IMR-90 (cell line): ENCODE results near the gene KIAA0319L. TPM values are rescaled to one million over a fixed set of nuclear protein-coding genes. Genes with fewer than 3 reads are reported as not detected.

ENCODE experiments used
- ATAC-seq: fragments of 200-7000 bp; cut with Tn5 transposase; 2 replicates; pipeline ENCODE4 v1.9.1; 2020; ENCODE audit warnings: low read depth, mild to moderate bottlenecking, moderate library complexity
- BruUV-seq: library from RNA; stranded (reverse); fragments of 400-500 nt; replicated peaks from 2 replicates; lab custom pipeline; 2021; lab: Mats Ljungman, UMichigan
- CTCF ChIA-PET: fragments of 300-600 bp; formaldehyde crosslinking; extraction: SDS; loops from one replicate; lab custom pipeline; 2021; ENCODE audit warnings: antibody characterized with exemption; lab: Yijun Ruan, JAX
- POLR2A ChIA-PET: fragments of 300-600 bp; sonication (Branson Sonifier 250); formaldehyde crosslinking; loops from one replicate; lab custom pipeline; 2022; ENCODE audit warnings: antibody characterized with exemption; ENCODE audit not compliant: unreplicated experiment; lab: Charles Lee
- DNase-seq: peaks from one replicate; pipeline ENCODE4 v3.0.0; 2013
- H2AFZ ChIP-seq: replicated peaks from 2 replicates; pipeline ENCODE3; 2013; ENCODE audit warnings: low read length, mild to moderate bottlenecking; ENCODE audit not compliant: poor library complexity
- H2AK5ac ChIP-seq: 2 replicates; pipeline ENCODE4 v1.6.1; 2013; ENCODE audit warnings: low read depth, low read length, inconsistent platforms
- H2AK9ac ChIP-seq: replicated peaks from 2 replicates; pipeline ENCODE3; 2013; ENCODE audit warnings: mild to moderate bottlenecking, low read depth, low read length, moderate library complexity; ENCODE audit not compliant: poor library complexity
- H2BK120ac ChIP-seq: 2 replicates; pipeline ENCODE4 v1.6.1; 2013; ENCODE audit warnings: low read depth, low read length, inconsistent platforms
- H2BK15ac ChIP-seq: 3 replicates; pipeline ENCODE4 v1.6.1; 2013; ENCODE audit warnings: low read depth, low read length, inconsistent platforms
- H2BK20ac ChIP-seq: 2 replicates; pipeline ENCODE4 v1.6.1; 2013; ENCODE audit warnings: low read depth, mild to moderate bottlenecking, inconsistent platforms, low read length, moderate library complexity
- H2BK5ac ChIP-seq: 2 replicates; pipeline ENCODE4 v1.6.1; 2013; ENCODE audit warnings: mild to moderate bottlenecking, low read depth, low read length, inconsistent platforms; ENCODE audit not compliant: poor library complexity, severe bottlenecking
- H3K14ac ChIP-seq: replicated peaks from 2 replicates; pipeline ENCODE4 v1.6.1; 2013; ENCODE audit warnings: low read depth, low read length, inconsistent platforms
- H3K18ac ChIP-seq: 2 replicates; pipeline ENCODE4 v1.6.1; 2013; ENCODE audit warnings: low read depth, low read length, control low read depth
- H3K23ac ChIP-seq: 2 replicates; pipeline ENCODE4 v1.6.1; 2013; ENCODE audit warnings: low read depth, low read length, inconsistent platforms
- H3K27ac ChIP-seq: 2 replicates; pipeline ENCODE4 v1.5.1; 2013; ENCODE audit warnings: mild to moderate bottlenecking, control low read depth, low read length; ENCODE audit not compliant: insufficient read depth
- H3K27me3 ChIP-seq: 2 replicates; pipeline ENCODE4 v1.6.1; 2013; ENCODE audit warnings: low read length; ENCODE audit not compliant: control insufficient read depth, insufficient read depth
- H3K36me3 ChIP-seq: 2 replicates; pipeline ENCODE4 v1.6.1; 2013; ENCODE audit warnings: low read length, mixed read lengths; ENCODE audit not compliant: control insufficient read depth, insufficient read depth
- H3K4ac ChIP-seq: 2 replicates; pipeline ENCODE4 v1.6.1; 2013; ENCODE audit warnings: low read depth, low read length, inconsistent platforms
- H3K4me1 ChIP-seq: 2 replicates; pipeline ENCODE4 v1.6.1; 2013; ENCODE audit warnings: low read length, mixed read lengths; ENCODE audit not compliant: control insufficient read depth, insufficient read depth
- H3K4me2 ChIP-seq: 2 replicates; pipeline ENCODE4 v1.6.1; 2013; ENCODE audit warnings: low read depth, mild to moderate bottlenecking, control low read depth, low read length, moderate library complexity
- H3K4me3 ChIP-seq: 2 replicates; pipeline ENCODE4 v1.5.1; 2013; ENCODE audit warnings: low read depth, mild to moderate bottlenecking, control low read depth, low read length, moderate library complexity; ENCODE audit not compliant: insufficient read depth
- H3K56ac ChIP-seq: 2 replicates; pipeline ENCODE4 v1.6.1; 2013; ENCODE audit warnings: low read length, inconsistent platforms; ENCODE audit not compliant: insufficient read depth; ENCODE audit errors: extremely low read depth
- H3K79me1 ChIP-seq, 2 experiments: 2 replicates each; pipeline ENCODE4 v1.6.1; 2013; ENCODE audit warnings: low read length in 2 of 2, inconsistent platforms in 1 of 2, low read depth in 1 of 2
- H3K9ac ChIP-seq: 2 replicates; pipeline ENCODE4 v1.6.1; 2013; ENCODE audit warnings: low read depth, low read length, control low read depth
- H3K9me1 ChIP-seq: 2 replicates; pipeline ENCODE4 v1.6.1; 2013; ENCODE audit warnings: low read length, inconsistent platforms; ENCODE audit not compliant: insufficient read depth
- H3K9me3 ChIP-seq: 2 replicates; pipeline ENCODE4 v1.6.1; 2013; ENCODE audit warnings: low read length; ENCODE audit not compliant: control insufficient read depth, insufficient read depth
- H4K20me1 ChIP-seq: 2 replicates; pipeline ENCODE4 v1.6.1; 2013; ENCODE audit warnings: low read length, inconsistent platforms; ENCODE audit not compliant: insufficient read depth
- H4K5ac ChIP-seq: 2 replicates; pipeline ENCODE4 v1.6.1; 2013; ENCODE audit warnings: mild to moderate bottlenecking, low read depth, low read length, control low read depth
- H4K8ac ChIP-seq, 2 experiments: 2 replicates each; pipeline ENCODE4 v1.6.1; 2013; ENCODE audit warnings: low read depth in 2 of 2, low read length in 2 of 2, control low read depth in 1 of 2, inconsistent platforms in 1 of 2
- H4K91ac ChIP-seq: 2 replicates; pipeline ENCODE4 v1.6.1; 2013; ENCODE audit warnings: low read depth, low read length, inconsistent platforms; ENCODE audit not compliant: insufficient read depth
- BHLHE40 ChIP-seq: fragments of 150-350 bp; IDR thresholded peaks from 2 replicates; pipeline ENCODE4 v1.6.1; 2016; ENCODE audit warnings: mild to moderate bottlenecking, low read depth, low read length
- CEBPB ChIP-seq: IDR thresholded peaks from 2 replicates; pipeline ENCODE4 v1.6.1; 2012; ENCODE audit warnings: low read depth, low read length, improper control_type of control experiment
- CHD1 ChIP-seq: IDR thresholded peaks from 2 replicates; pipeline ENCODE4 v1.6.1; 2012; ENCODE audit warnings: low read depth, low read length, improper control_type of control experiment
- MAFK ChIP-seq: IDR thresholded peaks from 2 replicates; pipeline ENCODE4 v1.6.1; 2012; ENCODE audit warnings: low read depth, low read length, improper control_type of control experiment
- MAZ ChIP-seq: IDR thresholded peaks from 2 replicates; pipeline ENCODE4 v1.6.1; 2012; ENCODE audit warnings: low read depth, mild to moderate bottlenecking, low read length, improper control_type of control experiment, moderate library complexity, borderline replicate concordance
- MXI1 ChIP-seq: IDR thresholded peaks from 2 replicates; pipeline ENCODE4 v1.6.1; 2012; ENCODE audit warnings: low read depth, mild to moderate bottlenecking, low read length, moderate library complexity, borderline replicate concordance
- NFE2L2 ChIP-seq: fragments of 150-350 bp; IDR thresholded peaks from 2 replicates; pipeline ENCODE4 v1.6.1; 2016; ENCODE audit warnings: low read depth, mild to moderate bottlenecking, low read length
- POLR2A ChIP-seq: IDR thresholded peaks from 2 replicates; pipeline ENCODE4 v1.6.1; 2012; ENCODE audit warnings: mild to moderate bottlenecking, low read depth, low read length
- RAD21 ChIP-seq: IDR thresholded peaks from 2 replicates; pipeline ENCODE4 v1.6.1; 2012; ENCODE audit warnings: low read length, improper control_type of control experiment
- RCOR1 ChIP-seq: IDR thresholded peaks from 2 replicates; pipeline ENCODE4 v1.6.1; 2012; ENCODE audit warnings: mild to moderate bottlenecking, low read length, improper control_type of control experiment; ENCODE audit not compliant: insufficient replicate concordance
- RFX5 ChIP-seq: IDR thresholded peaks from 2 replicates; pipeline ENCODE4 v1.8.0; 2012; ENCODE audit warnings: low read depth, mild to moderate bottlenecking, low read length, moderate library complexity
- SMC3 ChIP-seq: fragments of 150-350 bp; IDR thresholded peaks from 2 replicates; pipeline ENCODE4 v1.6.1; 2016; ENCODE audit warnings: low read depth, mild to moderate bottlenecking, antibody characterized with exemption, low read length, moderate library complexity
- WGBS, 2 experiments: methylation state at CpG; one replicate each; pipeline versions ENCODE4 v1.1.5 to v1.1.7; 2013; ENCODE audit warnings: missing lambda C conversion rate in 2 of 2; ENCODE audit not compliant: insufficient read length in 1 of 2; ENCODE audit errors: extremely low coverage in 2 of 2; 5-methylcytosine and 5-hydroxymethylcytosine counted together
- dilution Hi-C: fragments of 300-500 bp; cut with HindIII; formaldehyde crosslinking; loops from one replicate; pipeline ENCODE4 v1.14.3; 2018; ENCODE audit warnings: low sequenced_read_pairs; ENCODE audit not compliant: unreplicated experiment
- in situ Hi-C: fragments of 300-500 bp; cut with MboI; formaldehyde crosslinking; loops from 3 replicates; pipeline ENCODE4 v1.14.3; 2019; ENCODE audit warnings: low sequenced_read_pairs, inconsistent platforms, mixed read lengths
- intact Hi-C: fragments of 100-400 bp; cut with micrococcal nuclease; formaldehyde crosslinking; loops from 2 replicates; pipeline ENCODE4 v1.10.0; 2022
- polyA plus RNA-seq, 3 experiments: library from polyadenylated mRNA; depleted of rRNA; stranded (reverse); fragments of >200 nt; gene quantifications; 2 replicates each; pipeline ENCODE4 v1.2.3, GENCODE V29; 2012; ENCODE audit warnings: low replicate concordance in 1 of 3
- total RNA-seq: library from RNA; depleted of rRNA; stranded (reverse); fragments of >200 nt; gene quantifications from 2 replicates; pipeline ENCODE4 v1.2.3, GENCODE V29; 2012
- TF ChIP-seq, protein P1 (sequence below): fragments of 150-350 bp; IDR thresholded peaks from 2 replicates; pipeline ENCODE4 v1.6.1; 2017; ENCODE audit warnings: mild to moderate bottlenecking, antibody characterized with exemption, low read length, low read depth
- TF ChIP-seq, protein P2 (sequence below): fragments of 150-350 bp; IDR thresholded peaks from 2 replicates; pipeline ENCODE4 v1.6.1; 2016; ENCODE audit warnings: low read depth, mild to moderate bottlenecking, low read length, moderate library complexity, borderline replicate concordance
- TF ChIP-seq, protein P3 (sequence below): conservative IDR thresholded peaks from 2 replicates; pipeline ENCODE4 v1.5.1; 2012; ENCODE audit warnings: mild to moderate bottlenecking, low read depth, low read length, improper control_type of control experiment

KIAA0319L gene
- total and polyA plus RNA-seq, 2 of the 4 experiments (the other 2 are of a cell fraction), result 38.0 to 49.8 TPM

DNA sequence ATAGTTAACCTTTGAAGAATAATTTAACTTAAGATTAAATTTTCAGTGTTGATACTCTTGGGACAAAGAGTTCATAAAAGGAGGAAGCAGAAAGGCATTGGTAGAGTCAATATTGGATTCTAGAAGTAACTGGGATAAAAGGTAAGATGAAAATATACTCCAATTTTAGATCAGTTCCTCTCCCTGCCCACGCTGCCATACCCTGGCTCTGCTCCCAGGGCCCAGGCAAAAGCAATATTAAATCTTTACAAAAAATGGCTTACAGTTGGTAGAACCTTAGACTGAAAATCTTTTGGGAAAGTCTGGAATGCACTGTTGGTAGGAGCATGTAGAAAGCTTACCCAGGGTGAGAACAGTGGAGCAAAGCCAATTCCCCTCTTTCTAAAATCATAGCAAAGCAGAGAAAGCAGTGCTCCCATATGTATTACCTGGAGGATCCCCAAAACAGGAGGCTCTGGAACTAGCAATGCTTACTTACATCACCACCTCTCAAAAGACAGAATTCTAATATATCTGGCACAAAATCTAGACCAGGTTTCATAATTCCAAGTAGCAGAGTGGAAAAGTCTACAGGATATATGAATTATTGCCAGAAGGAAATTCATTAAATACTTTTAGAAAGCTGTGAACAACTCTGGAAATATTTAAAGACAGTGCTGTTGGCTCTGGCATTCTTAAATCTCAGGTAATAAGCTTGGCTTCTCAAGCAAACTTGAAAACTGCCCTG lies 24.5 kb downstream of the KIAA0319L start:
- H3K36me3 ChIP-seq, result peaks cover 11% of the 10 kb centered on the region; the same call in 1 of the 2 replicates
- H3K9me1 ChIP-seq, result no peaks in the 10 kb centered on the region
- ATAC-seq (no peak), DNase-seq (no peak)
- intact Hi-C loops (loop anchor here (2.0 kb wide), 1 partner anchor 20 kb away; no protein-coding TSS in a partner anchor), in situ Hi-C loops (no loop called here), dilution Hi-C loops (no loop called here)
- POLR2A ChIA-PET, result no interaction called here
- H2AFZ ChIP-seq, result no peak overlapping the region
- no peak overlapping the region for H3K23ac ChIP-seq
- no peak overlapping the region for H2AK9ac ChIP-seq
- no peak overlapping the region for H3K4me2 ChIP-seq
- BruUV-seq, result no TSS peak
- H4K5ac ChIP-seq, result no peak overlapping the region
- H3K9ac ChIP-seq, result no peak overlapping the region
- no CpG with 5 or more reads among the region's 1 CpG for WGBS, 2 experiments
- H2BK15ac ChIP-seq, result no peak overlapping the region
- no peaks in the 10 kb centered on the region for H3K27me3 ChIP-seq
- no peak overlapping the region for H3K4ac ChIP-seq
- H3K56ac ChIP-seq, result no peak overlapping the region
- H2AK5ac ChIP-seq, result no peak overlapping the region
- no peak overlapping the region for H3K4me3 ChIP-seq
- no peak overlapping the region for H4K8ac ChIP-seq
- H4K20me1 ChIP-seq, result no peaks in the 10 kb centered on the region; the same call in 1 of the 2 replicates
- H3K4me1 ChIP-seq, result peaks cover 4% of the 10 kb centered on the region; the same call in 1 of the 2 replicates
- H4K91ac ChIP-seq, result no peak overlapping the region
- no peak overlapping the region for H3K27ac ChIP-seq
- no peak overlapping the region for H3K18ac ChIP-seq
- no peak overlapping the region for H3K14ac ChIP-seq
- peaks cover 3% of the 10 kb centered on the region; the same call in 1 of the 2 replicates for H3K9me3 ChIP-seq
- H3K79me1 ChIP-seq, result peaks cover 21 to 41% of the 10 kb centered on the region in 2 experiments
- H2BK5ac ChIP-seq, result no peak overlapping the region
- no peak overlapping the region for H2BK120ac ChIP-seq
- no peak overlapping the region; the same call in 1 of the 2 replicates for H2BK20ac ChIP-seq
- CTCF ChIA-PET, result interaction anchor here (0.6 kb wide), 1 partner anchor 59 kb away, joined by 4 read pairs; no protein-coding TSS in a partner anchor
- no peak for TF ChIP-seq CEBPB
- no peak for TF ChIP-seq NFE2L2
- no peak for TF ChIP-seq BHLHE40
- TF ChIP-seq POLR2A, result no peak
- TF ChIP-seq, protein P1, sequence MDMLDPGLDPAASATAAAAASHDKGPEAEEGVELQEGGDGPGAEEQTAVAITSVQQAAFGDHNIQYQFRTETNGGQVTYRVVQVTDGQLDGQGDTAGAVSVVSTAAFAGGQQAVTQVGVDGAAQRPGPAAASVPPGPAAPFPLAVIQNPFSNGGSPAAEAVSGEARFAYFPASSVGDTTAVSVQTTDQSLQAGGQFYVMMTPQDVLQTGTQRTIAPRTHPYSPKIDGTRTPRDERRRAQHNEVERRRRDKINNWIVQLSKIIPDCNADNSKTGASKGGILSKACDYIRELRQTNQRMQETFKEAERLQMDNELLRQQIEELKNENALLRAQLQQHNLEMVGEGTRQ, result no peak
- no peak for TF ChIP-seq RCOR1
- TF ChIP-seq, protein P2, sequence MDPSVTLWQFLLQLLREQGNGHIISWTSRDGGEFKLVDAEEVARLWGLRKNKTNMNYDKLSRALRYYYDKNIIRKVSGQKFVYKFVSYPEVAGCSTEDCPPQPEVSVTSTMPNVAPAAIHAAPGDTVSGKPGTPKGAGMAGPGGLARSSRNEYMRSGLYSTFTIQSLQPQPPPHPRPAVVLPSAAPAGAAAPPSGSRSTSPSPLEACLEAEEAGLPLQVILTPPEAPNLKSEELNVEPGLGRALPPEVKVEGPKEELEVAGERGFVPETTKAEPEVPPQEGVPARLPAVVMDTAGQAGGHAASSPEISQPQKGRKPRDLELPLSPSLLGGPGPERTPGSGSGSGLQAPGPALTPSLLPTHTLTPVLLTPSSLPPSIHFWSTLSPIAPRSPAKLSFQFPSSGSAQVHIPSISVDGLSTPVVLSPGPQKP, result no peak
- TF ChIP-seq CHD1, result no peak
- no peak for TF ChIP-seq MXI1
- no peak for TF ChIP-seq RAD21
- no peak for TF ChIP-seq SMC3
- TF ChIP-seq, protein P3, sequence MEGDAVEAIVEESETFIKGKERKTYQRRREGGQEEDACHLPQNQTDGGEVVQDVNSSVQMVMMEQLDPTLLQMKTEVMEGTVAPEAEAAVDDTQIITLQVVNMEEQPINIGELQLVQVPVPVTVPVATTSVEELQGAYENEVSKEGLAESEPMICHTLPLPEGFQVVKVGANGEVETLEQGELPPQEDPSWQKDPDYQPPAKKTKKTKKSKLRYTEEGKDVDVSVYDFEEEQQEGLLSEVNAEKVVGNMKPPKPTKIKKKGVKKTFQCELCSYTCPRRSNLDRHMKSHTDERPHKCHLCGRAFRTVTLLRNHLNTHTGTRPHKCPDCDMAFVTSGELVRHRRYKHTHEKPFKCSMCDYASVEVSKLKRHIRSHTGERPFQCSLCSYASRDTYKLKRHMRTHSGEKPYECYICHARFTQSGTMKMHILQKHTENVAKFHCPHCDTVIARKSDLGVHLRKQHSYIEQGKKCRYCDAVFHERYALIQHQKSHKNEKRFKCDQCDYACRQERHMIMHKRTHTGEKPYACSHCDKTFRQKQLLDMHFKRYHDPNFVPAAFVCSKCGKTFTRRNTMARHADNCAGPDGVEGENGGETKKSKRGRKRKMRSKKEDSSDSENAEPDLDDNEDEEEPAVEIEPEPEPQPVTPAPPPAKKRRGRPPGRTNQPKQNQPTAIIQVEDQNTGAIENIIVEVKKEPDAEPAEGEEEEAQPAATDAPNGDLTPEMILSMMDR, result no peak
- no peak for TF ChIP-seq MAFK
- no peak for TF ChIP-seq MAZ
- no peak for TF ChIP-seq RFX5
